ENCODE data around the gene RAX2. TPM values are rescaled to one million over a fixed set of nuclear protein-coding genes. Genes with fewer than 3 reads are reported as not detected.
A peak's percentile ranks its signal among the peaks of the same experiment; 100 is the strongest.
"Not testable (repeated sequence)": the region's sequence is repeated elsewhere in the genome, so short reads cannot be mapped to it uniquely, and the experiment has no call there.

Gene RAX2
- total RNA-seq, 6 experiments from 2014 or later: not detected

DNA sequence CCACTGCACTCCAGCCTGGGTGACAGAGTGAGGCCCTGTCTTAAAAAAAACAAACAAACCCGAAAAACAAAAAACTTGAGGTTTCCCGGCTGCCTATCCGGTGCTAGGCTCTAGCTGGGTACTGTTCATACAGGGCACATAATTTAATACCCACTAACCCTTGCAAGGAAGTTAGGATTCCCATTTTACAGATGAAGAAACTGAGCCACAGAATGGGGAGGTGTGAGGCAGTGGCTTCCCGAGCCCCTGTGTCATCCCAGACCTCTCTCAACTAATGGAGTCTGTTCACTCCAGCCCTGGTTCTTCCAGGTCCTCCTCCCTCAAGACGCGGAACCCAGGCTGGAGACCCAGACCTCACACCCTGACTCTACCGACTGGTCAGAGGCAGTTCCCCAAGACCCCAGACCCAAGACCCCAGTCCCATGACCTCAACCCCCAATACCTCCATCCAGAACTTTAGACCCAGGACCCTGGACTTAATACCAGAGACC is 11.1 kb downstream of the RAX2 start:
- Histone ChIP-seq H3K9me3 (no peaks in the 10 kb centered on the region), H3K4me1 (peaks cover 0 to 23% (median 9%) of the 10 kb centered on the region in 4 donors), H3K27me3 (no peaks in the 10 kb centered on the region), H3K4me3 (peak overlapping the region; percentile 83 to 92 (median 88)), H3K27ac (peak overlapping the region; percentile 83 to 99 (median 93)), H3K36me3 (peaks cover 0 to 22% (median 0%) of the 10 kb centered on the region in 4 donors)
- intact Hi-C loops (cut with DNase I): no loop called here
- ATAC-seq: no peak
- TF ChIP-seq POLR2A (IDR thresholded peaks at IDR 0.05): no peak
- TF ChIP-seq, protein P1, sequence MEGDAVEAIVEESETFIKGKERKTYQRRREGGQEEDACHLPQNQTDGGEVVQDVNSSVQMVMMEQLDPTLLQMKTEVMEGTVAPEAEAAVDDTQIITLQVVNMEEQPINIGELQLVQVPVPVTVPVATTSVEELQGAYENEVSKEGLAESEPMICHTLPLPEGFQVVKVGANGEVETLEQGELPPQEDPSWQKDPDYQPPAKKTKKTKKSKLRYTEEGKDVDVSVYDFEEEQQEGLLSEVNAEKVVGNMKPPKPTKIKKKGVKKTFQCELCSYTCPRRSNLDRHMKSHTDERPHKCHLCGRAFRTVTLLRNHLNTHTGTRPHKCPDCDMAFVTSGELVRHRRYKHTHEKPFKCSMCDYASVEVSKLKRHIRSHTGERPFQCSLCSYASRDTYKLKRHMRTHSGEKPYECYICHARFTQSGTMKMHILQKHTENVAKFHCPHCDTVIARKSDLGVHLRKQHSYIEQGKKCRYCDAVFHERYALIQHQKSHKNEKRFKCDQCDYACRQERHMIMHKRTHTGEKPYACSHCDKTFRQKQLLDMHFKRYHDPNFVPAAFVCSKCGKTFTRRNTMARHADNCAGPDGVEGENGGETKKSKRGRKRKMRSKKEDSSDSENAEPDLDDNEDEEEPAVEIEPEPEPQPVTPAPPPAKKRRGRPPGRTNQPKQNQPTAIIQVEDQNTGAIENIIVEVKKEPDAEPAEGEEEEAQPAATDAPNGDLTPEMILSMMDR (IDR thresholded peaks at IDR 0.05): no peak
- 13% methylated on average over 7 of the region's 7 CpGs for WGBS (ENCODE audit: insufficient coverage, low coverage, low lambda C conversion rate, missing lambda C conversion rate)
- no peak for DNase-seq

DNA sequence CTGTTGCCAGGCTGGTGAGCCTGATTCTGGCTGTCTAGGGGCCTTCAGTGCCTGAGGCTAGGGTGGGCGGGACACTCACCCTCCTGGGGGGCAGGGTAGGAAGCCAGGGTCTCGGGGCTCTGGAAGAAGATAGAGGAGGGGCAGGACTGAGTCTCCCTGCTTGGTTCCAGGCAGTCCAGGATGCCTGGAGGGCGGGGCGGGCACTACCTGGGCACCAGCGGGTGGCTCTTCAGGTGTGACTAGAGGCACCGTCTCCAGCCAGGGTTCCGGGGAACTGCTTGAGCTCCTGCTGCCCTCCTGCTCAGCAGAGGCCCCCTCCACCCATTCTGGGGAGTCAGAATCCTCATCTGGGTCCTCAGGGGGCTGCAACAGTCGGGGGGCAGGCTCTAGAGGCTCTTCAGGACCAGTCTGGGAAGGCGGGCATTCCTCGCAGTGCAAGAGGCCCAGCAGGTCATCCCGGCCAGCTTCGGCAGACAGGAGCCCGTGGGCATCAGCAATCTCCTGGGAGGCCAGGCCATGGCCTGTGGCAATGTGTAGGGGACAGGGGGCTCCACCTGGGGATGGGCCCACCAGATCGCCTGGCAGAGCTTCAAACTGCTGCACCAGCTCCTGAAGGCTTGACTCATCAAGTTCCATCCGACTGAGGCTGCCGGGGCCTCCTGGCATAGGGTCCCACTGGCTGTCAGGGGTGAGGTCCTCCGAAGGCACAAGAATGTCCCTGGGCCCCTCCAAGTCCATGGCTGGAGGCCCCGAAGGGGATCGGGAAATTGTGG is 12.4 kb downstream of the RAX2 start:
- Histone ChIP-seq H3K36me3 (peaks cover 0 to 13% (median 0%) of the 10 kb centered on the region in 4 donors), H3K9me3 (no peaks in the 10 kb centered on the region), H3K27ac (no peak overlapping the region), H3K27me3 (no peaks in the 10 kb centered on the region), H3K4me3 (no peak overlapping the region), H3K4me1 (peaks cover 0 to 23% (median 9%) of the 10 kb centered on the region in 4 donors)
- ATAC-seq (no peak), DNase-seq (no peak)
- TF ChIP-seq POLR2A (IDR thresholded peaks at IDR 0.05): no peak
- TF ChIP-seq, protein P1 (IDR thresholded peaks at IDR 0.05): no peak
- 80% methylated on average over 2 of the region's 19 CpGs for WGBS (ENCODE audit: insufficient coverage, low coverage, low lambda C conversion rate, missing lambda C conversion rate)
- intact Hi-C loops (cut with DNase I): no loop called here

DNA sequence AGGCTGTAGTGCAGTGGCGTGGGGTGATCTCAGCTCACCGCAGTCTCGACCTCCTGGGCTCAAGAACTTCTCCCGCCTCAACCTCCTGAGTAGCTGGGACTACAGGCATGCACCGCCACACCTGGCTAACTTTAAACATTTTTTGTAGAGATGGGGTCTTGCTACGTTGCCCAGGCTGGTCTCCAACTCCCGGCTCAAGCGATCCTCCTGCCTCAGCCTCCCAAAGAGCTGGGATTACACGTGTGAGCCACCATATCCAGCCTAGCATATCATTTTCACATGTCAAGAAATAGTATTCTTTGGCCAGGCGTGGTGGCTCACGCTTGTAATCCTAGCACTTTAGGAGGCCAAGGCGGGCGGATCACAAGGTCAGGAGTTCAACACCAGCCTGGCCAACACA is 13.7 kb downstream of the RAX2 start:
- Histone ChIP-seq H3K4me1 (peaks cover 0 to 19% (median 8%) of the 10 kb centered on the region in 4 donors), H3K36me3 (peaks cover 0 to 17% (median 0%) of the 10 kb centered on the region in 4 donors)
- DNase-seq; intact Hi-C loops (cut with DNase I); H3K27ac ChIP-seq; ATAC-seq; H3K4me3 ChIP-seq; H3K9me3 ChIP-seq; H3K27me3 ChIP-seq: not testable (repeated sequence)
- 96% methylated on average over 10 of the region's 13 CpGs for WGBS (ENCODE audit: insufficient coverage, low coverage, low lambda C conversion rate, missing lambda C conversion rate)

DNA sequence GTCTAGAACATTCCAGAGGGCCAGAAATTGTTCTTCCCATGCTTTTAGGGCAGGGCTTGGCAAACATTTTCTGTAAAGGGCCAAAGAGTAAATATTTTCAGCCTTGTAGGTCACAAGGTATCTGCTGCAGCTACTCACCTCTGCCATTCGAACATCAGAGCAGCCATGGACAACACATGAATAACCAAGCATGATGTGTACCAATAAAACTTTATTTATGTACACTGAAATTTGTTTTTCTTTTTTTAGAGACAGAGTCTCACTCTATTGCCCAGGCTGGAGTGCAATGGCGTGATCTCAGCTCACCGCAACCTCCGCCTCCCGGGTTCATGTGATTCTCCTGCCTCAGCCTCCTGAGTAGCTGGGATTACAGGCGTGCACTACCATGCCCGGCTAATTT is 14.3 kb downstream of the RAX2 start:
- H3K27ac ChIP-seq; H3K9me3 ChIP-seq; intact Hi-C loops (cut with DNase I); ATAC-seq; DNase-seq; H3K4me3 ChIP-seq; H3K27me3 ChIP-seq: not testable (repeated sequence)
- Histone ChIP-seq H3K36me3 (peaks cover 0 to 21% (median 0%) of the 10 kb centered on the region in 4 donors), H3K4me1 (peaks cover 0 to 16% (median 7%) of the 10 kb centered on the region in 4 donors)
- WGBS (ENCODE audit: insufficient coverage, low coverage, low lambda C conversion rate, missing lambda C conversion rate): 91% methylated on average over 7 of the region's 7 CpGs

DNA sequence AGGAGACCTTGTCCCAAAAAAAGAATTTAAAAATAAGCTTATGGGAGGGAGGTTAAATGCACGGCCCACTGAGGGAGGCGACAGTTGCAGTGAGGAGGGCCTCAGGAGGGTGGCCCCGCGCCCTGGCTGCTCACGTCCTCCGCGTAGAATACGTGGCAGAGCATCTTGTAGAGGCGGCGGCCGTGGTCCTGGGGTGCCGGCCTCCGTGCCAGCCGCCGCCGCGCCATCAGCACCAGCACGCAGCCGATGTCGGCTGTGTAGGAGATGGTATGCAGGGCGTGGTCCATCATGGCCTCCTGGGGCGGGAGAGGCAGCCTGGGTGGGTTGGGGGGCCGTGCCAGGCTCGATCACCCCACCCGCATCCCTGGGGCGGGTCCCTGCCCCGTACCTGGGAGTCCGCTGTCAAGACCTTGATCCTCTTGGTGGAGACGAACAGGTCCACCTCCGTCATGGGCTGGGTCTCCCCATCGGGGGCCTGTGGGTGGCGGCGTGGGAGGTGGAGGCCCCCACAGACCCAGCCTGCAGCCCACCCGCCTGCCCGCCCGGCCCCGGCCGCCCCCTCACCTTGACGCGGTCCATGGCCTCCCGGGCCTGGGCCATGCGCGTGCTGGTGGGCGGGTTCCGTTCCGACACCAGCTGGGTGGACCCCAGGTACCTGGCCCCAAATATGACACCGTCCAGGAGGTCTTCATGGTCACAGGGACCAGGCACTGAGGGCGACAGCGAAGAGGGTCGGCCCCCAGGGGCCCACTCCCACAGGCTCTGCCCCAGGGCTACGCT is 18.2 kb downstream of the RAX2 start:
- Histone ChIP-seq H3K4me1 (no peaks in the 10 kb centered on the region), H3K4me3 (no peak overlapping the region), H3K27ac (no peak overlapping the region), H3K9me3 (no peaks in the 10 kb centered on the region), H3K27me3 (no peaks in the 10 kb centered on the region), H3K36me3 (peaks cover 0 to 41% (median 1%) of the 10 kb centered on the region in 4 donors)
- ATAC-seq (peak in 1 of 4 donors; percentile 13), DNase-seq (no peak)
- WGBS (ENCODE audit: insufficient coverage, low coverage, low lambda C conversion rate, missing lambda C conversion rate): 97% methylated on average over 10 of the region's 51 CpGs
- intact Hi-C loops (cut with DNase I): no loop called here
- TF ChIP-seq POLR2A (IDR thresholded peaks at IDR 0.05): no peak
- TF ChIP-seq, protein P1 (IDR thresholded peaks at IDR 0.05): no peak
